GM06990 (cell line): ENCODE data around the gene NLK.

Source experiments
- DNase-seq: peaks from one replicate; pipeline ENCODE4 v3.0.0-alpha.2; 2011; ENCODE audit not compliant: insufficient read length; ENCODE audit errors: extremely low read depth
- H3K27me3 ChIP-seq: replicated peaks from 2 replicates; pipeline ENCODE4 v1.6.0; 2011; ENCODE audit warnings: low read length; ENCODE audit not compliant: control insufficient read depth, insufficient read depth
- H3K36me3 ChIP-seq: 2 replicates; pipeline ENCODE4 v1.5.1; 2011; ENCODE audit warnings: low read length; ENCODE audit not compliant: control insufficient read depth, insufficient read depth
- H3K4me3 ChIP-seq: replicated peaks from 2 replicates; pipeline ENCODE4 v1.5.1; 2011; ENCODE audit warnings: low read depth, mild to moderate bottlenecking, control low read depth, low read length
- TF ChIP-seq, protein P1 (sequence below): IDR thresholded peaks from 2 replicates; pipeline ENCODE4 v1.5.1; 2011; ENCODE audit warnings: low read length, control low read depth, mild to moderate bottlenecking, inconsistent platforms; ENCODE audit not compliant: insufficient read depth, poor library complexity, severe bottlenecking

NLK gene

GRCh38 chr17:28159004-28159403, 116.5 kb downstream of the NLK start:
- Histone ChIP-seq H3K27me3 (no peaks in the 10 kb centered on the region), H3K36me3 (no peaks in the 10 kb centered on the region), H3K4me3 (no peak overlapping the region)
- DNase-seq, result no peak
- TF ChIP-seq, protein P1, sequence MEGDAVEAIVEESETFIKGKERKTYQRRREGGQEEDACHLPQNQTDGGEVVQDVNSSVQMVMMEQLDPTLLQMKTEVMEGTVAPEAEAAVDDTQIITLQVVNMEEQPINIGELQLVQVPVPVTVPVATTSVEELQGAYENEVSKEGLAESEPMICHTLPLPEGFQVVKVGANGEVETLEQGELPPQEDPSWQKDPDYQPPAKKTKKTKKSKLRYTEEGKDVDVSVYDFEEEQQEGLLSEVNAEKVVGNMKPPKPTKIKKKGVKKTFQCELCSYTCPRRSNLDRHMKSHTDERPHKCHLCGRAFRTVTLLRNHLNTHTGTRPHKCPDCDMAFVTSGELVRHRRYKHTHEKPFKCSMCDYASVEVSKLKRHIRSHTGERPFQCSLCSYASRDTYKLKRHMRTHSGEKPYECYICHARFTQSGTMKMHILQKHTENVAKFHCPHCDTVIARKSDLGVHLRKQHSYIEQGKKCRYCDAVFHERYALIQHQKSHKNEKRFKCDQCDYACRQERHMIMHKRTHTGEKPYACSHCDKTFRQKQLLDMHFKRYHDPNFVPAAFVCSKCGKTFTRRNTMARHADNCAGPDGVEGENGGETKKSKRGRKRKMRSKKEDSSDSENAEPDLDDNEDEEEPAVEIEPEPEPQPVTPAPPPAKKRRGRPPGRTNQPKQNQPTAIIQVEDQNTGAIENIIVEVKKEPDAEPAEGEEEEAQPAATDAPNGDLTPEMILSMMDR, result no peak

DNA sequence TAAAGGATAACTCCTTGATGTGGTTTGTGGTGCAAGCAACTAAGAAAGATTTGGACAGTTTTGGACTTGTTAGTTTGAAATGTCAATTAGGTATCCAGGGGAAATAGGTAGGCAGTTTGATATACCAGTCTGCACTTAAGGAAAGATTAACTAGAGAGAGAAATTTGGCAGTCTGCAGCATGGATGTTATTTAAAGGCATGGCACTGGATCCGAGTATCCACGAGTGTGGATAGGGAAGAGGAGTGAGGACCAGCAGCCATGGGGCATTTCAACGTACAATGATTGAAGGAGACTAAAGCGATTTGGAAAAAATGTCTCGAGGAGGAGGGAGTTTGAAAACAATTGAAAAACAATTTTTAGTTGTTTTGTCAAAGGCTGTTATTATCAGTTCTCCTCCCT, 117.4 kb downstream of the NLK start:
- Histone ChIP-seq H3K36me3 (no peaks in the 10 kb centered on the region), H3K4me3 (no peak overlapping the region), H3K27me3 (no peaks in the 10 kb centered on the region)
- no peak for DNase-seq
- TF ChIP-seq, protein P1, result no peak

DNA sequence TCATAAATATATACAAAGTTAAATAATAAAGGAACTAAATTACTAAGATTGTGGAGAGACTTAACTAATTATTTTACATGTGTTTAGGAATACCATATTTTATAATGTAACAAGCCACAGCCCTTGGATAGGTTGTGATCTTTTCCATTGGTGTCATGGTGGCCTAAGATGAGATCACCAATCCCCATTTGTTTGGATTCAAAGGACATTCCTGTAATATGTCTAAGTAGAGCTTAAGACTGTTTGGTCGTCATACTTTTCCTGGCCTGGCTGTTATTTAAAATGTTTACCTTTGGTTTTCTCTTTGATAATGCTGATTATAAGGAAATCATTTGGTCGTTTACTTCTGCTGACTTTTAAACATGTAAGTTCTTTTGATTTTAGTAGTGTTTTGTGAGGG, 118.1 kb downstream of the NLK start:
- TF ChIP-seq, protein P1, result no peak
- Histone ChIP-seq H3K4me3 (no peak overlapping the region), H3K27me3 (no peaks in the 10 kb centered on the region), H3K36me3 (no peaks in the 10 kb centered on the region)
- DNase-seq, result no peak

- TF ChIP-seq, protein P1, result no peak
- H3K4me3 ChIP-seq, result no peak overlapping the region
- no peaks in the 10 kb centered on the region for H3K36me3 ChIP-seq
- no peaks in the 10 kb centered on the region for H3K27me3 ChIP-seq
- DNase-seq, result no peak
Observed at GRCh38 chr17:28161311-28161710, 118.8 kb downstream of the NLK start.

DNA sequence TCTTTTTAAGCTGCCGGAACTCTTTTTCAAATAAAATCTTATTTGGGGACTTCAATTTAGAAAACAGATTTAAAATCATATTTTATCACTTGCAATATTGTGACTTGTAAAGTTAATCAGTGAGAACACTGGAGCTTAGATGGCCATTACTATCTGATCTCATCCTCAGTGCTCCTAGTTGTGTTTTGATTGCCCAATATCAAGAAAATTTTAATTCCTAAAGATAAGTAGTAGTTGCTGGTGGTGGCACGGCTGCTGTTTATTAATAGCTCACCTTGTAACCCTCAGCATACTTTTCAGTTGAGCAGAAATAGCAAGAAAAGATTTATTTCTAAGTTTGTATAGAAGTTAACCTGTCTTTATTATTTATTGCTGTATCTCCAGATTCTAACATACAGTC, 124.0 kb downstream of the NLK start:
- no peak overlapping the region for H3K4me3 ChIP-seq
- peaks cover 2% of the 10 kb centered on the region; the same call in 1 of the 2 replicates for H3K36me3 ChIP-seq
- TF ChIP-seq, protein P1, result no peak
- H3K27me3 ChIP-seq, result no peaks in the 10 kb centered on the region
- DNase-seq, result no peak

DNA sequence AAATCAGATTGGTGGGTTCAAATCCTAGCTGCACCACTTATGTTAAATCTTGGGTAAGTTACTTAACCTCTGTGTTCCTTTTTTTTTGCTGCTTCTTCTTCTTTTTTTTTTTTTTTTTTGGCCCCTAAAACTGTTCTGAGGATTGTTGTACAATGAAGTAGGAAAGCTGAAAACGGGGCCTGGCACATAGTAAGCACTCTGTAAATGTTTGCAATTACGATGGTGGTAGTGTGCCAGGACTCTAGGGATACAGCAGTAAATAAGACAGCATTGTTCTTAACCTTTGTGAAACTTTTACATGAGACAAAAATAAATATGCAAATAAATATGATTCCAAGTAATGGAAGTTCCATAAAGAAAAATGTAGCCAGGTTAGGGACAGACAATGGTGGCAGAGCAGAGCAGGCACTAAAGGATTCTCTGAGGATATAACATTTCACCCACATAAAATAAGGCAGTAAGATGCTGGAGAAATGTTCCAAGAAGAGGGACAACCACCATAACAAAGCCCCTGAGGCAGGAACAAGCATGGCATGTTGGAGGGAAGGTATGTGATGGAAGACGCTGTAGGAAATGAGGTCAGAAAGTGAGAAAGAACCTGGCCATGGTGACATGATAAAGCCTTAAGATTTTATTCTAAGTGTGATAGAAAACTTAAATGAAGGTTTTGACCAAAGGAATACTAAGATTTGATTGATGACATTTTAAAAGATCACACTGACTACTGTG, 127.3 kb downstream of the NLK start:
- no peak for DNase-seq
- H3K27me3 ChIP-seq, result no peaks in the 10 kb centered on the region
- H3K4me3 ChIP-seq, result no peak overlapping the region
- TF ChIP-seq, protein P1, result no peak
- peaks cover 2% of the 10 kb centered on the region for H3K36me3 ChIP-seq
